Measurements from ENCODE around the gene MND1.

DNA sequence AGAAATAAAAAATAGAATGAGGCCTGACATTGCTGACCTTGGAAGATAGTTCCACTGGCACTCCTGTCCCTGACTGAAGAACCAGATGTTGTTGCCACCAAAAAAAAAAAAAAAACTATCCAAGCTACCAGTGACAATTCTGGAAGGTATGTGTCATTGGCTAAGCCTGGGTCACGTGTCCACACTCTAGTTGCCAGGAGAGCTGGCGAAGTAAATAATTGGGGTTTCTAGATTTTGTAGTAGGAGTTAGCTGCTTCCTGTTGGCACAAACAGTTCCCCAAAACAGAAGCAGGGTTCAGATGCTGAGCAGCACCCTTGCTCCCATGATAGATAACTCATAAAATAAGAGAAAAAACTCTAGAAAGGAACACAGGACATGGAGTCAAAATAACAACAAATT is 20.5 kb downstream of the MND1 start:
- TF ChIP-seq CTCF (conservative IDR thresholded peaks at IDR 0.05; ENCODE audit: low read length) (no peak), EZH2phosphoT487 (IDR thresholded peaks at IDR 0.05; ENCODE audit: borderline replicate concordance) (no peak)
